Ovary (tissue), 3 donors: ENCODE measurements around the gene ME1.

Experiments
- CTCF ChIP-seq, 3 donors: fragments of 450-650 bp in 2 of 3; fragments of 200-600 bp in 1 of 3; IDR thresholded peaks; one replicate each; pipeline versions ENCODE4 v1.5.1 to v1.8.0; 2016 to 2022; ENCODE audit warnings: antibody characterized with exemption in 3 of 3, mild to moderate bottlenecking in 1 of 3
- EP300 ChIP-seq: sonication (generic); formaldehyde crosslinking; IDR thresholded peaks from one replicate; pipeline ENCODE4 v1.6.1; 2017; ENCODE audit warnings: antibody characterized with exemption
- POLR2A ChIP-seq: fragments of 450-650 bp; IDR thresholded peaks from one replicate; pipeline ENCODE4 v1.6.1; 2017; ENCODE audit warnings: antibody characterized with exemption, mild to moderate bottlenecking, moderate library complexity
- donor health status: DM: no; HTN: no; CAD: no.

GRCh38 chr6:83385473-83385872 is 45.4 kb downstream of the ME1 start:
- no peak for TF ChIP-seq CTCF (IDR thresholded peaks at IDR 0.05)
- no peak for TF ChIP-seq POLR2A
- no peak for TF ChIP-seq EP300
